Activated CD4-positive, alpha-beta T cell treated with anti-CD3 and anti-CD28 coated beads for 24 hours (primary cell): ENCODE data around the gene SSR3.
"Not testable (repeated sequence)": the region's sequence is repeated elsewhere in the genome, so short reads cannot be mapped to it uniquely, and the experiment has no call there.

Source experiments
- DNase-seq, 2 donors: peaks; one replicate each; pipeline ENCODE4 v3.0.0-alpha.2; 2020; ENCODE audit warnings: low read depth in 2 of 2

The SSR3 gene

GRCh38 chr3:156554842-156555687, at the start of gene SSR3:
SSR3 (minus strand) TSS chr3:156555117; CDS start chr3:156555089, 28 bp downstream.
- DNase-seq, result peak; percentile 98

- no peak for DNase-seq
These were observed 49.2 kb upstream of the SSR3 start for GRCh38 chr3:156604064-156604641.

DNA sequence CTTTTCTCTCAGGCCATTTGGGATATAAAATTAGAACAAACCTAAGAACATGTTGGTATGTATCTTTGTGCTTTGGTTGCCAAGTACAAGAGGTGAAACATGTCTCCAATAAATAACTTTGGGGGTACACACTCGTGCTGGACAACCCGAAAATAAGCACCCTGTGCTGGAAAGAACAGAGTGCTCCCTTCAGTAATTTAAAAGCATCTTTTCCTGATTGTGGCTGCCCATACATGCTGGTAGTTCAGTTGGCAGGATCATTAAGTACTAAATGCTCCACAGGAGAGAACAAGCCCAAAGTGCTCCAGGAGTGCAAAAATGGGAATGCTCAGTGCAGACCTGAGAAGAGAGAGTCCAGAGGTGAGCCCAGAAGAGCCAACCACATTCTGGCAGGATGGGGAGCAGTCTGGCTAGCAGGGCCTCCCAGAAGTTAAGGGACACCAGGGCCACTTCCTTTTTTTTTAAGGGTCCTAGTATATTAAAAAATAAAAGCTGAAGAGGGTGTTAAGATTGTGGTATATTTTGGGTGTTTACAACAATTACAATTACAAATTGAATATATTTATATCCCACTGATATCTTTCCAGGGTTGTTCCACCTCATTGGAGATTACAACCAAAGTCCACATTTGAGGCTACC, 48.6 kb upstream of the SSR3 start:
- DNase-seq, result no peak

DNA sequence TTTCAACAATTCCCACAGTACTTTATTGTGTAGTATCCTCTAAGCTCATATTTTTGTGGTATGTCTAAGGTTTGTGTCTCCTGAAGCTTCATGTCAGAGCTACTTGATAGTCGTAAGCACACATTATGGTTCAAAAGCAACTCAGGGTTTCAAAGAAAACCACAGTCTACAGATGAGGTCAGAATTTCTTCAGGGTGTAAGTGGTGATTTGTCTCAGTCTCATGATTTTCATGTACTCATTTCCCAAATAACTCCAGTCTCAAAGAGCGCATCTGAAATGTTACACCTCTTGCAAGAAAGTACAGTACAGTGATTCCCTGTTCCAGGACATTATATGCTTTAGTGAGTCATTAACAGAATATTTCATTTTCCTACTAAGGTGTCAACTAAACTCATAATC, 47.5 kb upstream of the SSR3 start:
- no peak for DNase-seq

- DNase-seq, result no peak
These were observed 46.6 kb upstream of the SSR3 start for GRCh38 chr3:156601497-156601896.

- no peak for DNase-seq
These were observed 45.9 kb upstream of the SSR3 start for GRCh38 chr3:156600834-156601233.

- no peak for DNase-seq
These were observed 44.4 kb upstream of the SSR3 start for GRCh38 chr3:156599089-156599874.

DNA sequence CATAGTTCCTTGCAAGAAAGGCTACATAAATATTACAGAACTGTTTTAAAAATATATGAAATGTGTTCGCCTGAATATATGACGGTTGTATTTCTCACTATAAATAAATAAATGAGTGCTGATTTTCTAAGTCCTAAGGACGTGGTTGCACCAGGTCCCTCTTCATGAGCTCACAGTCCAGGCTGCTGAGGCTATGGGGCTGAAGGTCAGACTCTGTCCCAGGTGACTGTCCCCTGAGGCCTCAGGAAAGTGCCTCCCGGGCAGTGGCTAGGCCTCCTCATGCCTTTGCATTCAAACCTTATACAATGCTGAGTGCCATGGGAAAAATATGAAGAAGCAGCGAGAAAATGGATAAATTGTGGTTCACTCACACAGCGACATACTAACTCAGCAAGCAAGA, 43.5 kb upstream of the SSR3 start:
- DNase-seq, result no peak

GRCh38 chr3:156594219-156594683, 39.3 kb upstream of the SSR3 start:
- no peak for DNase-seq

DNA sequence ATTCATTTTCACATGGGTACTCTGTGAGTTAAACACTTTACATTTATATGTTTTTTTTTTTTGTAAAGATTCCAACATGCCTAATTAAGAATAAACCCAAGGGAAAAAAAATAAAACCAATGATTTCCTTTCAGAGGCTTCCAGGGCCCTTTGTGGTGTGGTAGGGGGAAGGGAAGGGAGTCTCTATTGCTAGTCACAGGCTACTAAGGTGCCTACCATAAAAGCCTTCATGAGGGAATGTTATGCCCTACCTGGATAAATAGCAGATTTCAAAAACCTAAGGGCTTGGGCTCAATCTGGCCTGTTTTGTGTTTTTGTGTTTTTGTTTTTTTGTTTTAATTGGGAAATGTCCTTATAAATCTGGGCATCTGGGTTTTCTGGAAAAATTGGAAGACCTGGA, 38.9 kb upstream of the SSR3 start:
- DNase-seq, result no peak

- not testable (repeated sequence) for DNase-seq
These were observed 34.9 kb upstream of the SSR3 start for GRCh38 chr3:156589806-156590205.

- no peak for DNase-seq
These were observed 32.8 kb upstream of the SSR3 start for GRCh38 chr3:156587760-156588069.

DNA sequence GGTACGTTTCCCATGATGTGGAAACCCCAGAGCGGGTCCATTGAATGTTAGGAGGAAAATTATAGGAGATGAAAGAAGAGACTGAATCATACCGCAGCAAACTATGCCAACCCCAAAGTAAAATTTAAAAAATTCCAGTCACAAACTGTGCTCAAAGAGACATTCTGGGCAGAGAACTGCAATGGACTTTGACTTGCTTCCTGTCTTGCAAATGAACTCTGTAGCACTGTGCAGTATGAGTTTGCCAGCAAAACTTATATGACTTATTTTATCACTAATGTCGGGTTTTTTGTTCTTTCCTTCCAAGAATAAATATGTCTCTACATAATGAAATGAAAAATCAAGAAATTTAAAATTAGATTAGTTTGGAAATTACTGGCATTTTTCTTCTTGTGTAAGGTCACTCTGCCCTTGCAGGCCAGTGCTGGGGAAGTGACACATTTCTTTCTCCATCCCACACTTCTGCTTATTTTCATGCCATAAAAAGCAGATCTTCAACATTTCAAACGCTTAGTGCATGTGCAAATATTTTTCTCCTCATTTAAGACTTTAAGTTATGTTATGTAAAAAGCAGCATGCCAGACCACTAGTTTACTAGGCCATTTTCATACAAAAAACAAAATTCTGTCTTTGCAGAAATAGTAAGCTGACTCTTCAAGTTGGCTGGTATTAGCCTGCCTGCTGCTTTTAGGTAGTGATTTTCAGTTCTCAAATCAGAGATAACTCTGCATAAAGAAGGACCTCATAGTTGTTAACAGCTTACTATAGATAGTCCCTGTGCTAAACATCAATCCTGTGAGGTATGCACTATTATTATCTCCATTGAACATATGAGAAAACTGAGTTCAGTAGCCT, 32.2 kb upstream of the SSR3 start:
- DNase-seq, result no peak

DNA sequence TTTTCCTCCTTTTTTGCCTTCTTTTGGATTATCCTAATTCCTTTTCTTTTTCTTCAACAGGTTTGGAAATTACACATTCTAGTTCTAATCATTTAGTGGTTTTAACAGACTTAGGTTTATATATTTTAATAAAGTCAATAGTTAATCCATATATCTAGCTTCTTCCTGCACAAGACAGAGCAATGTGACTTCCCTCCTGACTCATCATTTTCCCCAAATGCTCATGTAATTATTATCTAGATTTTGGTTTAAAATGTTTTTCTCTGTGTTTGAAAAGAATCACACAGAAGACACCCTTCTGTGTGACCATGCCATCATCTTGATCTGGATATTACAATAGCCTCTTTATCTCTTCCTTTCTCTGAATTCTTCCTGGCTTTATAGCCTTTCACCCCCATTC, 28.6 kb upstream of the SSR3 start:
- no peak for DNase-seq

- DNase-seq, result no peak
These were observed 27.7 kb upstream of the SSR3 start for GRCh38 chr3:156582532-156583183.

DNA sequence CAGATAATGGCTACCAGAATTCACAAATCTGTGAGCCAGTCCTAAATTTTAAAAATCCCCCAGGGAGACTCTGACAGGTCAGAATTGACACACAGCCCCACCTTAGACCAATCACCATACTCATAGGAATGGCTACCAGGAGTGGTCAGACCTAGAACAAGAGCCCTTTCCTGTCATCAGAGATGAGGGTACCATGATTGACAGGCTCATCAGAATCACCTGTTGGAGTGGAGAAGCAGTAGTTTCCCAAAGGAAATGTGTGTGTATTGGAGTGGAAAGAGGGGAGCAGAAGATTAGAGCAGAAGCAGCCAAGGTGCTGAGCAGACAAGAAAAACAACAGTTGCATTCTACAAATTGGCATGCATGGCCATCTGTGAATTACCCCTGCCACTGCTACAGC, 27.0 kb upstream of the SSR3 start:
- DNase-seq, result no peak

DNA sequence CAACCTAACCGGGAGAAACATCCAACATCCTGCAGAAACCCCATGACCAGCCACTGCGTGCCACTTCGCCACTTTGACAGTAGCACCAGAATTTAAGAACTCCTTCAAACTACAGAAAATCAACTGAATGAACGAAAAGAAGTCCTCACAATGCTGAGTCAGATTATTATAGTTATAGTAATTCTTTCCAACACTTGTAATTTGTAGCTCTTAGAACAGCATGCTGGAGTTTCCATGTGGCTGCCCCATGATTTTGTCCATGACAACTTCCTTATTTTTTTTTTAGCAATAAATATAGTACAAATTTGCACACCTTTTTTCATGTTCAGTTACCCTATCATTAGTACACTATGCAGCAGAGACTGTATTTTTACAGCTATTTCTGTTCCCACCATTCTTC, 26.1 kb upstream of the SSR3 start:
- DNase-seq, result no peak

- DNase-seq, result no peak
These were observed 24.5 kb upstream of the SSR3 start for GRCh38 chr3:156579427-156579851.

- no peak for DNase-seq
These were observed 22.8 kb upstream of the SSR3 start for GRCh38 chr3:156577736-156578135.

DNA sequence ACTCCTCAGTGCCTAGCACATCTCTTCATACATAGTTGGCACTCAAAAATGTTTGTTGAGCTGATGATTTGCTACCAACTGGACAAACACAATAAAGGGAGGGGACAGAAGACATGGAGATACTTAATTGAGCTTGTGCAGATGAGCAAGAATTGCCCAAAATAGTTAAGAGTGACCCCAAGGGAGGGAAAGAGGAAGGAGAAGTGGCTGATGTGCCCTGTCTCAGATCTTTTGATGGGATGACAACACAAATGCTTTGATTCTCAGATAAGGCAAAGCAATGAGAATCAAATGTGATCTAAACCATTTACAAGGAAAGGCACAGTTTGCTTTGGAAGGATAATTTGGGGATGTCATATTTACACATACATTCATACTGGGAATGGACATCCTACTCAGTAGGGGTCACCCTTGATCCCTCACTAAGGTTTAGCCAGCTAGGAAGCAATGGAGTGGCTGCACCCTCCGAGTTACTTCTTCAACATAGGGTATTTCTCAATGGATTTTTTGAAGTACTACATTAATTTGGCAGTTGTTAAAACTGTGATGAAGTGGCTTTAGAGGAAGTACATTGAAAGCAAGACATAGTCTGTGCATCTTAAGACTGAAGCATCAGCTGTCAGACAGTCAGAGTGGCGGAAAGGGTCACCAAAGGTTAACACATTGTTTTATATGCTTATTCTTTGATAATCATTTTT, 21.9 kb upstream of the SSR3 start:
- DNase-seq, result no peak
